Ishikawa (cell line): ENCODE results near the gene MAS1L.

ENCODE experiments used
- CEBPB ChIP-seq: IDR thresholded peaks from 2 replicates; pipeline ENCODE4 v1.6.1; 2012
- CREB1 ChIP-seq: IDR thresholded peaks from 2 replicates; pipeline ENCODE4 v1.6.1; 2012; ENCODE audit warnings: low read depth
- EGR1 ChIP-seq: IDR thresholded peaks from 2 replicates; pipeline ENCODE4 v1.6.1; 2012
- EP300 ChIP-seq: IDR thresholded peaks from 2 replicates; pipeline ENCODE4 v1.6.1; 2012; ENCODE audit warnings: borderline replicate concordance
- FOXM1 ChIP-seq: IDR thresholded peaks from 2 replicates; pipeline ENCODE4 v1.6.1; 2012; ENCODE audit warnings: low read depth, borderline replicate concordance
- NFIC ChIP-seq: IDR thresholded peaks from 2 replicates; pipeline ENCODE4 v1.6.1; 2012
- RAD21 ChIP-seq: IDR thresholded peaks from 2 replicates; pipeline ENCODE4 v1.6.1; 2012; ENCODE audit warnings: low read depth
- TAF1 ChIP-seq: IDR thresholded peaks from 2 replicates; pipeline ENCODE4 v1.6.1; 2012; ENCODE audit warnings: low read depth, mild to moderate bottlenecking
- TEAD4 ChIP-seq: IDR thresholded peaks from 2 replicates; pipeline ENCODE4 v1.6.1; 2012
- YY1 ChIP-seq: IDR thresholded peaks from 2 replicates; pipeline ENCODE4 v1.6.1; 2012; ENCODE audit warnings: low read depth
- TF ChIP-seq, protein P1 (sequence below): IDR thresholded peaks from 2 replicates; pipeline ENCODE4 v1.6.1; 2012
- TF ChIP-seq, protein P2 (sequence below): IDR thresholded peaks from 2 replicates; pipeline ENCODE4 v1.6.1; 2012; ENCODE audit warnings: low read depth, mild to moderate bottlenecking

DNA sequence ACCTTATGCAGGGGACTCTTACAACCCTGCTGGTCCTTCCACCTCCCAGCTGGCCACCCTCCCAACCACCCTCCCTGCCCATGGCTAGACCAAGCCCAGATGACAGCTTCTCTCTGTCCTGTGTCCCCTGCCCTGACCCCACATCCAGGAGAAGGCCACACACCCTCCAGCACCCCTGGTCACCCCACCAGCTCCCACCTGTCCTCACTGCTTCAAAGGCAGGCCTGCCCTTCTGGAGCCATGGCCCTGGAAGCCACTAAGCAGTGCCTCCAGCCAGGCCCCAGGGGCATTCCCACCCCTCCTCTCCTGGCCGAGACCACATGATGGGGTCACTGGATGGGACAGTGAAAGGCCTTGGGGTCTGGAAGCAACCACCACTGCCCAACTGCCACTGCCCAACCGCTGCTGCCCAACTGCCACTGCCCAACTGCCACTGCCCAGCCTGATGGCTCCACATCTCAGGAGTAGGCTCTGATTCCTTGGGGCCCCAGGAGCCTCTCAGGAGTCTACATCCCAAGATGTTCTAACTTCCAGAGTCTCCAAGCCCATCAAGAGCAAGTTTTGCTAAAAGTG is 41.3 kb upstream of the MAS1L start:
- TF ChIP-seq, protein P1, sequence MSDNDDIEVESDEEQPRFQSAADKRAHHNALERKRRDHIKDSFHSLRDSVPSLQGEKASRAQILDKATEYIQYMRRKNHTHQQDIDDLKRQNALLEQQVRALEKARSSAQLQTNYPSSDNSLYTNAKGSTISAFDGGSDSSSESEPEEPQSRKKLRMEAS = no peak
- TF ChIP-seq, protein P2, sequence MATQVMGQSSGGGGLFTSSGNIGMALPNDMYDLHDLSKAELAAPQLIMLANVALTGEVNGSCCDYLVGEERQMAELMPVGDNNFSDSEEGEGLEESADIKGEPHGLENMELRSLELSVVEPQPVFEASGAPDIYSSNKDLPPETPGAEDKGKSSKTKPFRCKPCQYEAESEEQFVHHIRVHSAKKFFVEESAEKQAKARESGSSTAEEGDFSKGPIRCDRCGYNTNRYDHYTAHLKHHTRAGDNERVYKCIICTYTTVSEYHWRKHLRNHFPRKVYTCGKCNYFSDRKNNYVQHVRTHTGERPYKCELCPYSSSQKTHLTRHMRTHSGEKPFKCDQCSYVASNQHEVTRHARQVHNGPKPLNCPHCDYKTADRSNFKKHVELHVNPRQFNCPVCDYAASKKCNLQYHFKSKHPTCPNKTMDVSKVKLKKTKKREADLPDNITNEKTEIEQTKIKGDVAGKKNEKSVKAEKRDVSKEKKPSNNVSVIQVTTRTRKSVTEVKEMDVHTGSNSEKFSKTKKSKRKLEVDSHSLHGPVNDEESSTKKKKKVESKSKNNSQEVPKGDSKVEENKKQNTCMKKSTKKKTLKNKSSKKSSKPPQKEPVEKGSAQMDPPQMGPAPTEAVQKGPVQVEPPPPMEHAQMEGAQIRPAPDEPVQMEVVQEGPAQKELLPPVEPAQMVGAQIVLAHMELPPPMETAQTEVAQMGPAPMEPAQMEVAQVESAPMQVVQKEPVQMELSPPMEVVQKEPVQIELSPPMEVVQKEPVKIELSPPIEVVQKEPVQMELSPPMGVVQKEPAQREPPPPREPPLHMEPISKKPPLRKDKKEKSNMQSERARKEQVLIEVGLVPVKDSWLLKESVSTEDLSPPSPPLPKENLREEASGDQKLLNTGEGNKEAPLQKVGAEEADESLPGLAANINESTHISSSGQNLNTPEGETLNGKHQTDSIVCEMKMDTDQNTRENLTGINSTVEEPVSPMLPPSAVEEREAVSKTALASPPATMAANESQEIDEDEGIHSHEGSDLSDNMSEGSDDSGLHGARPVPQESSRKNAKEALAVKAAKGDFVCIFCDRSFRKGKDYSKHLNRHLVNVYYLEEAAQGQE = no peak
- TF ChIP-seq EP300 = no peak
- no peak for TF ChIP-seq CEBPB
- no peak for TF ChIP-seq TAF1
- no peak for TF ChIP-seq FOXM1
- TF ChIP-seq RAD21 = no peak
- TF ChIP-seq TEAD4 = no peak
- no peak for TF ChIP-seq CREB1
- TF ChIP-seq NFIC = no peak
- no peak for TF ChIP-seq YY1
- TF ChIP-seq EGR1 = no peak
